Sigmoid colon (tissue), 4 donors: Measurements from ENCODE around the gene RIMS4.

Experiments used
- POLR2A ChIP-seq, 2 donors: fragments of 450-650 bp; IDR thresholded peaks; one replicate each; pipeline ENCODE4 v1.6.1; 2016; ENCODE audit warnings: antibody characterized with exemption in 2 of 2, mild to moderate bottlenecking in 2 of 2, moderate library complexity in 2 of 2
- POLR2AphosphoS5 ChIP-seq, 4 donors: sonication (generic); formaldehyde crosslinking; IDR thresholded peaks; one replicate each; pipeline ENCODE4 v1.6.1; 2017; ENCODE audit warnings: antibody characterized with exemption in 4 of 4

DNA sequence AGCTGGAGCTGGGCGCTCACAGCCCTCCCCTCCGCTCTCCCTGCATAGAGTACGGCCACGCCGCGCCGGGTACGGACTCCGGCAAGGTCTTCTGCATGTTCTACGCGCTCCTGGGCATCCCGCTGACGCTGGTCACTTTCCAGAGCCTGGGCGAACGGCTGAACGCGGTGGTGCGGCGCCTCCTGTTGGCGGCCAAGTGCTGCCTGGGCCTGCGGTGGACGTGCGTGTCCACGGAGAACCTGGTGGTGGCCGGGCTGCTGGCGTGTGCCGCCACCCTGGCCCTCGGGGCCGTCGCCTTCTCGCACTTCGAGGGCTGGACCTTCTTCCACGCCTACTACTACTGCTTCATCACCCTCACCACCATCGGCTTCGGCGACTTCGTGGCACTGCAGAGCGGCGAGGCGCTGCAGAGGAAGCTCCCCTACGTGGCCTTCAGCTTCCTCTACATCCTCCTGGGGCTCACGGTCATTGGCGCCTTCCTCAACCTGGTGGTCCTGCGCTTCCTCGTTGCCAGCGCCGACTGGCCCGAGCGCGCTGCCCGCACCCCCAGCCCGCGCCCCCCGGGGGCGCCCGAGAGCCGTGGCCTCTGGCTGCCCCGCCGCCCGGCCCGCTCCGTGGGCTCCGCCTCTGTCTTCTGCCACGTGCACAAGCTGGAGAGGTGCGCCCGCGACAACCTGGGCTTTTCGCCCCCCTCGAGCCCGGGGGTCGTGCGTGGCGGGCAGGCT lies 60.1 kb downstream of the RIMS4 start:
- no peak for TF ChIP-seq POLR2A (IDR thresholded peaks at IDR 0.05)
- no peak for TF ChIP-seq POLR2AphosphoS5 (IDR thresholded peaks at IDR 0.05)
